GM20431 (cell line): ENCODE measurements around the gene NHLRC4.

ENCODE experiments used
- in situ Hi-C: fragments of 300-500 bp; cut with MseI, MboI; formaldehyde crosslinking; loops from one replicate; pipeline ENCODE4 v1.15.0; 2020; ENCODE audit warnings: low sequenced_read_pairs; ENCODE audit not compliant: unreplicated experiment

Gene NHLRC4, protein sequence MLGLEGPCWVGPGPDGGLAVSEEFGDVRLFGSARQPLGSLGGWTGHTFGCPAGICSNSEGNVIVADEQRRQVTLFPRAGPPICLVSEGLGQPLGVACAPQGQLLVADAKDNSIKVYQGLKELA

DNA sequence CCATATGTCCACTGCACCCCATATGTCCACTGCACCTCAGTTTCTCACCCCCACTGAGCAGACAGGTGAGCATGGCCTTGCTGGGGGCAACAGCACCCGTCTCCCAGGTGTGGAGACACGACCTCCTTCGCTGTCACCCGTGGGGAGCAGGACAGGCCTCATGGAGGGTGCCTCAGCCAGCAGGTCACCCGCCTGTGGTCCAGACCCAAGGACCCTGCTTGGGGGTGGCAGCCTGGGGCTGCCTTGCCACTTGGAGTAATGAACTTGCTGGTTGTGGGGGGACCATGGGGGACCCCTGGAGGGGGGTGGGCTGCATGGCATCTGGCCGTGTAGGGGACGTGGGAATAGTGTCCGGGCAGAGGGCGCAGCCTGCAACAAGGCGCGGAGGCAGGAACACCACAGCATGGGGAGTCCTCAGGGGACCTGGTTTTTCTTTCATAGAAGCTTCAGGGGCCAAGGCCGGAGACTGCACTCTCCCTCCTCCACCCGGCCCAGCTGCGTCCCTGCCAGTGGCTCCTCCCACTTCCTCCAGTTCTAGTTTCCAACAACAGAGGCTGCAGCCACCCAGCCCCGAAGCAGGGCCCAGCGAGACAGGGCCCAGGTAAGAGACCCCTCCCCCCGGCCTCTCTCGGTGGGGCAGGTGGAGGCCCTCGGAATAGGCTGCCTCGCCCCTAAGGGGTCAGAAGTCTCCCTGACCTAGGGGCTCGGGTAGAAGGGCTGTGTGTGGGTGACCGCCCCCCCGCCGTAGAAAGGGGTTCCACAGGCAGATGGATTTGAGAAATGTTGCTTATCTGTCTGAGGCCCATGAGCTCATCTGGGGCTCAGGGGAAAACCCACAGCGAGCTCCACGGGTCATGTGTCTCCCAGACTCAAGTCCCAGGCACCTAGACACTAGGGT lies at the start of gene NHLRC4:
TSS of gene NHLRC4 (plus strand) at position 531 of the 898 bp plus-strand sequence. CDS start 1,043 bp downstream, outside the sequence.
- in situ Hi-C loops, result no loop called here

DNA sequence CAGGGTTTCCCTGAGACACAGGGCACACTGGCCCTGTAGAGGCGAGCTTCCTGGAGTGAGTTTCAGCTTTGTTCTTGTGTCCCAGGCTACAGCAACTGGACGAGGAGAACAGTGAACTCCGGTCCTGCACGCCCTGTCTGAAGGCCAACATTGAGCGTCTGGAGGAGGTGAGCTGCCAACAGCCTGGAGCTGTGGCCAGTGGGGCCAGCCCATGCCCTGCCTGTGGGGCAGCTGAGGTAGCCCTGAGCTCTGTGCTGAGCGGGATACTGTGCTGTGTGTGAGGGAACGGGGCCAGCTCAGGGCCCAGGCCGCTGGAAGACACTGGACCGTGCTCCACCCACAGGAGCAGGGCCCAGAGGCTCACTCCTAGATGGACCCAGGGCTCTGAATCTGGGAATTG lies 47.9 kb upstream of the NHLRC4 start:
- in situ Hi-C loops, result no loop called here

DNA sequence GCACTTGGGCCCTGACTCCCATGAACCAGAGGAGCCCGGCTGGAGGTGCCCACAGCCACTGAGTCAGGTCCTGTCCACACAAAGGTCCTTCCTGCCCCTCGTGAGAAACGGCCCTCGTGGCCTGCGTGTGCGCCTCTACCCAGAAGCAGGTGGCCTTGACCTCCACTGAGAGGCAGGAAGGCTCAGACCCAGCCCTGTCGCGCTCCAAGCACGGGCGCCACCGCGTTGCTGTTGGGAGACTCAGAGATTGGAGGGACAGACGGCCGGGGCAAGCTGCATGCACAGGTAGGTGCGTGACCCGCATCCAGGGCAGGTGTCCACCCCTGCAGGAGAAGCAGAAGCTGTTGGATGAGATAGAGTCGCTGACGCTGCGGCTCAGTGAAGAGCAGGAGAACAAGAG lies 47.4 kb upstream of the NHLRC4 start:
- in situ Hi-C loops, result no loop called here

DNA sequence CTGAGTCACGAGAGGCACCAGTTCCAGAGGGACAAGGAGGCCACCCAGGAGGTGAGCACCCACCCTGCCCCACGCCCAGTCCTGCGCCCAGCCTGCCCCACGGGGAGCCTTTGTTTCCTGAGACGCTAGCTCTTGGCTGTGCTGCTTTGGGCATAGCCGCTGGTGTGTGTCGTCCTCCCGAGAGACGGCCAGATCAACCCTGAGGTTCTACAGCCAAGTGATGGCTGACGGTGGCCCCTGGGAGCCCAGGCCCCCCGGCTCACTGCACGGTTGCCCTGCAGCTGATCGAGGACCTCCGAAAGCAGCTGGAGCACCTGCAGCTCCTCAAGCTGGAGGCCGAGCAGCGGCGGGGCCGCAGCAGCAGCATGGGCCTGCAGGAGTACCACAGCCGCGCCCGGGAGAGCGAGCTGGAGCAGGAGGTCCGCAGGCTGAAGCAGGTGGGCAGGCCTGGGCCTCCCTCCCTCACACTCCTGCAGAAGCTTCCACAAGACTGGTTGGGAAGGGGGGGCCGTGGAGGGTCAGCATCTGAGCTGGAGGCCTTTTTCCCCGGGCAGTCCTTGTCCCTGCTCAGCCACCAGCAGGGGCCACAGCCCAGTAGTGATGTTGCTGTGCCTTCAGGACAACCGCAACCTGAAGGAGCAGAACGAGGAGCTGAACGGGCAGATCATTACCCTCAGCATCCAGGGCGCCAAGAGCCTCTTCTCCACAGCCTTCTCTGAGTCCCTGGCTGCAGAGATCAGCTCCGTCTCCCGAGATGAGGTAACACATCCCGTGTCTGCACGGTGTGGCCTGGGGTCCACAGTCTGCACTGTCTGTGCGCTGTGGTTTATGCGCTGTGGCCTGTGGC lies 46.7 kb upstream of the NHLRC4 start:
- in situ Hi-C loops, result no loop called here

DNA sequence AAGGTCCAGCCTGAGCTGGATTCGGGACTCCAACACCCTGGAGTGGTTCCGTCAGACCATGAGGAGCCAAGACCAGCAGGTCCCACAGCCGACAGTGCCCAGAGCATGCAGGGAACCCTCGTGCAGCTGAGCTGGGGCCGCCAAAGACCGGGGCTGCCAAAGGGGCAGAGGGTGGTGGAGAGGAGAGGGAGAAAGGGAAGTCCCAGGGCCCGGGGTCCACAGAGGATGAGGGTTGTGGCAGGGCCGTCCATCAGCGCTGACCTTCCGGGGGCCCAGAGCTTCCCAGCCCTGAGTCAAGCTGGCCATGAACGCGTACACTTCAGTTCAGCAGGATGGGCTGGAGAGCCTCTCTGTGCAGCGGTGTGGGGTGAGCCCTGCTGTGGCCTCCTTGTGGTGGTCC lies 46.0 kb upstream of the NHLRC4 start:
- in situ Hi-C loops, result no loop called here

DNA sequence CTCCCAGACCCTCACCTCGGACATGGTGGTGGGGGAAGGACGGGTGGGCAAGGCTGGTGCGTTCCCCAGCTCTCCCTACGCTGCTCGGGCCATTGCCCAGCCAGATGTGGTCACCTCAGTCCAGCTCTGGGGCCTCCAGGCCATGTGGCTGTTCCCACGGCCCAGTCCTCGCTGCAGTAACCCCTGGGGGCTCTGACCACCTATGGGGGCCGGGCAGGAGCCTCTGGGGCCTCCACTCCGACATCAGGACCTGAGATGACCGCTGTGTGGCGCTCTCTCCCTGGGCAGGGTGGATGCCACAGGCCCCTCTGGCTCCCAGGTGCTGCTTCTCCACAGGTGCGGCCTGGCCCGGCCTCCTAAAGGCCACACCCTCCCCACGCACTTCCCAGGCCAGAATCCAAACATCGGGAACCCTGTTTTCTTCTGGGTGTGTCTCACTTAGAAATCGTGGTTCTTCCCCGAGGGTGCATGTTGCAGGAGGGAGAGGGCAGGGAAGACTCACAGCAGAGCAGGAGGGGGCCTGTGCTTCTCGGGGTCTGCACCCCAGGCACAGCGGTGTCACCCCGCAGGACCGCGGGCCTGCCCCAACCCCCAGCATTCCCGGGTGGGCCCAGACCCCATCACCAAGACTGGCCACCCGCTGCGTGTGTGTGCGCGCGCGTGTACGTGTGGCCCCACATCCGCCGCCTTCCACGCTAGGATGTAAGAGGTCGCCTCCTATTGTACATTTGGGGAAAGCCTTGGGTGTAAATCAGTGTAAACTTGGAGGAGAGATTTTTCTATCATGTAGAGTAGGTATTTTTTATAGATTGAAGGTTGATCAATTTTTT lies 45.2 kb upstream of the NHLRC4 start:
- in situ Hi-C loops, result no loop called here

DNA sequence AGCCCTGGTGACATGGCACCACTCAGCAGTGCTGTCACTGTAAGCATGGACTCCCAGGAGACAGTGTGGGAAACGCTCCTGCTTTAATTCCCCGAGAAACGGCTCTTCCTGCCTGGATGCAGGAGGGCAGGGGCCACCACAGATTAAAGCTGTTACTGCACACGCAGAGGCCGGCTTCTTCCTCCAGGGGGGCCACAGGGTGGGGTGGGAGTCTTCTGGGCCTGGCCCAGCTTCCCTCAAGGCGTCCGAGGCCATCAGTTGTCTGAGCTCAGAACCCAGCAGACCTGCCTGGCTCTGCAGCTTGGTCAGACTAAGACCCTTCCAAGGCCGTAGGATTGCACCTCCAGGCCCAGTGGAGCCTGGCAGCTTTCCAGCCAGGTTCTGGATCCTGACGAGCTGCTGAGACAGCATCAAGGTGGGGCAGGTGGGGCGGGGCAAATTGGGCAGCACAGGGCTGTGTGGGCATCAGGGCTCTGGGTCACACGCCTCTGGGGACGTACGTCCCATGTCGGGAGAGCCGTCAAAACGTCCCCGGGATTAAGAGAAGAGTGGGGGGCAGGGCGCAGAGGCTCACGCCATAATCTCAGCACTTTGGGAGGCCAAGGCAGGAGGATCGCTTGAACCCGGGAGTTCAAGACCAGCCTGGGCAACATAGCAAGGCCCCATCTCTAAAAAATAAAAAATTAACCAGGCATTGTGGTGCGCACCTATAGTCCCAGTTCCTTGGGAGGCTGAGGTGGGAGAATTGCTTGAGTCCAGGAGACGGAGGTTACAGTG lies 44.3 kb upstream of the NHLRC4 start:
- in situ Hi-C loops, result no loop called here

DNA sequence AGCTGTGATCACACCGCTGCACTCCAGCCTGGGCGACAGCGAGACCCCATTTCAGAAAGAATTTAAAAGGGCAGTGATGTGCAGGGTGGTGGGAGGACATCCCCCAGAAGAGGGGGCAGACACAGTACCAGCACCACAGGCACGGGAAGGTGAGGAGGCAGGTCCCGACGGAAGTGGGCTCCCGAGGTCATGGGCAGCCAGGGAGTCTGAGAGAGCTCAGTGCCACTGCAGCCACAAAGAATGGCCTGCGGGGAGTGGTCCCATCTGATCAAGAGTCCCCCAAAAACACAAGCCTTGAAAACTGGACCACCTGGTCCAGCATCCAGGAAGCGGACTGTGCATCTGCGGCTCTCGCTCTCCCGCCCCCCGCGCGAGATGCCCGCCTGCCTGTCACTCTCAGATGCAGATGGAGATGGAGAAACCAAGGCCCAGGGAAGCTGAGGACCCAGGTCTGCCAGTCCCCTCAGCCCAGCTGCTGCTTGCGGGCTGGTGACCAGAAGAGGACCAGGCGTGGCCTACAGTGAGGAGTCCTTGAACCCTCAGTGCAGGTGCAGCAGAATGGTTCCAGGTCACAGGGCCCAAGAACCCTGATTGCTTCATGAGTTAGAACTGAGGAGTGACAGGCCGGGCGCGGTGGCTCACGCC lies 43.6 kb upstream of the NHLRC4 start:
- in situ Hi-C loops, result no loop called here

DNA sequence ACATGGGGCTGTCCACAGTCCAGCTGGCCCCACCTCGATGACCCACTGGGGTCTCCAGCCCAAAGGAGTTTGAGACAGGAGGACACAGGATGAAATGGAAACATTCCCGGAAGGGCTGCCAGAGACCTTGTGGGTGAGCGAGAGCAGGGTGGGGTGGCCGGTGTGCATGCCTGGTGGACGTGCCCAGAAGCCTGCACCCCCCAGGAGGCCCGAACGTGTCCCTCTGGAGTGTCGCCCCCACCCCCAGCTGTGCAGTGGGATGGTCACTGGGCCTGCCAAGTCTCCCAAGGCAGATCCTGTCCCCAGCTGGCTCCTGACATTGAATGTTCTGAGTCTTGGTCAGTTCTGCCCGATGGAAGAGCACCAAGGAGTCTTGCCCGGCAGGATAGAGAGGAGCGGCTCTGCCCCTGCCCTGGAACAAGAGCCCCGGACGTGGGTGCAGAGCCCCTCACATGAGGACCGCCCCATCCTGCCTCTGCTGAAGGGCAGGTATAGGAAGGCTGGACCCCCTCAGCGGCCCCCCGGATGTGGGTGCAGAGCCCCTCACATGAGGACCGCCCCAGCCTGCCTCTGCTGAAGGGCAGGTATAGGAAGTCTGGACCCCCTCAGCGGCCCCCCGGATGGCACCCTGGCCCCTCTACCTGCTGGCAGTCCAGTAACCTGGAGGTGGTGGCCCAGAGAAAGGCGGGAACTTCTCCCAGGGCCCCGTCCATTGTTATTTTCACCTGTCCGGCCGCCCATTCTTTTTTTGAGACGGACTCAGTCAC lies 42.3 kb upstream of the NHLRC4 start:
- in situ Hi-C loops, result no loop called here

DNA sequence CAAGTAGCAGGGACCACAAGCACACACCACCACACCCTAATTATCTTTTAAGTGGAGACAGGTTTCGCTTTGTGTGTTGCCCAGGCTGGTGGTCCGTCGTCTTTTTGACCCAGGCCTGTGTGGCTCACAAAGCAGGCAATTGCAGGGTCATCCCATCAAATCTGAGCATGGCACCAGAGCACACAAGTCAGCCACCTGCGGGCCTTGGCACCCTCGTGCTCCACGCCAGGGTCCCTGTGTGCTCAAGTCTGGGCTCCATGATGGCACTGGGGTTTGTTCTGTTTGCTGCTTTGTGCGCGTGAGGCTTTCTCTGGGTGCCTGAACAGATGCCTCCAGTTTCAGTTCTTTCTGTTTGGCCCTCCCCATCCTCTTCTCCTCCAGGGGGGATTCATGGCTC lies 41.7 kb upstream of the NHLRC4 start:
- in situ Hi-C loops, result no loop called here

DNA sequence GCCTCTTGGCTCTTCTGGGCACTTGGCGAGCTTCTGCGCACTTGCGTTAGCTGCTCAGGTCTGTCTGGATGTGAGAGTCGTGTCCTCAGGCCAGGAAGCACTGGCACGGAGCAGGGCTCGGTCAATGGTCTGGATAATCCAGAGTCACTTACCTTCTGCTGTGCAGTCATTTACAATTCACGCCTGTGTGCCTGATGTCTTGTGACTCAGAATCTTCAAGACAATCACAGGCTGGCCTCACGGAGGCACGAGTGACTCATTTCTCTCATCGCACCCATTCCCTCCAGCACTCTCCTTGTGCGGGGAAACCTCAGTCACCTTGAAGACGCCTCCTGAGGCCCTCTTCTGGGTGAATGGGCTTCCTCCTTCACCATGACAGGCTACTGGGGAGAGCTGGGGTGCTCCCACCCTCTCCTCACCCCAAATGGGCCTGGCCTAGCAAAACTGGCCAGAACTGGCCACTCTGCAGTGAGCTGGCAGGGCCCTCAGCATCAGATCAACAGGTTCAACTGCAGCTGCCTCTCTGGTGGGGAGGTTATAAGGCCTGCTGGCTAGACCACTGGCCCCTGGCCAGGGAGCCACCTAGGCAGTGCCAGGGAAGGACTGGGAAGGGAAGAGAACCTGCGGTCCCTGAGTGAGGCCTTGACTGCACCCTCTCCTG lies 41.2 kb upstream of the NHLRC4 start:
- in situ Hi-C loops, result no loop called here

DNA sequence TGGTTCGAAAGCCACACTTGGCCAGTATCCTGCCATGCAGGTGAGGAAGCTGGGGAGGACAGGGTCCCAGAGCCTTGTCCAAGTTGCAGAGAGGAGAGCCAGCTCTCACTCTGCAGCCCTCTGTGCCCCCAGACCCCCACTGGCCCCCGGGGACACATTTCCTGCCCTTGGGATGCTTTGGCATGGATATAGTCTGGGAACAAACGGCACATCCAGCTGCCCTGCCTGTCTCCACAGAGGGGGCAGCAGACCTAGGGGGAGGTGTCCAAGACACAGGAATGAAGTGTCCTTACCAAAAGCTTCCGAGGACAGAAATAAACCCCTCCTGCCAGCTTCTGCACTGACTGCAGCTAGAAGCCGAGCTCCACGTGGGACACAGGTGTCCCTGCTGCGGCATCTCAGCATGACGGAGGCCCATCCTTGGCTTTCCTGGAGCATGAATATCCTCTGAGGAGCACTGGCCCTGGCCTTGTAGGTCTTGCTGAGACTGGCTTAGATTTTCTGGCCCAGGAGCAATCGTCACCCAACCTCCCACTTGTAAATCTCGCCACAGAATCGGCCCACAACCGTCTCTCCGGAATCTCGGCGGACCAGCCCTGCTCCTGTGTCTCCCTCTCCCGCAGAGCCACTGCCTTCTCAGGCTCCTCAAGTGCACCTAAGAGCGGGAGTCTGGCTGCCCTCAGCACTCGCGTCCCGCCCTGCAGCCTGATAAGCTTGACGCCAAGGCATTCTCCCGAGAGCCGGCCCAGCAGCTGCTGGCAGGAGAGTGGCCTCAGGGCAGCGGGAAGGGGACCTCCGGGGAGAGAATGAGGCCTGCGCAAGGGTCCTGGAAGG lies 40.4 kb upstream of the NHLRC4 start:
- in situ Hi-C loops, result no loop called here

DNA sequence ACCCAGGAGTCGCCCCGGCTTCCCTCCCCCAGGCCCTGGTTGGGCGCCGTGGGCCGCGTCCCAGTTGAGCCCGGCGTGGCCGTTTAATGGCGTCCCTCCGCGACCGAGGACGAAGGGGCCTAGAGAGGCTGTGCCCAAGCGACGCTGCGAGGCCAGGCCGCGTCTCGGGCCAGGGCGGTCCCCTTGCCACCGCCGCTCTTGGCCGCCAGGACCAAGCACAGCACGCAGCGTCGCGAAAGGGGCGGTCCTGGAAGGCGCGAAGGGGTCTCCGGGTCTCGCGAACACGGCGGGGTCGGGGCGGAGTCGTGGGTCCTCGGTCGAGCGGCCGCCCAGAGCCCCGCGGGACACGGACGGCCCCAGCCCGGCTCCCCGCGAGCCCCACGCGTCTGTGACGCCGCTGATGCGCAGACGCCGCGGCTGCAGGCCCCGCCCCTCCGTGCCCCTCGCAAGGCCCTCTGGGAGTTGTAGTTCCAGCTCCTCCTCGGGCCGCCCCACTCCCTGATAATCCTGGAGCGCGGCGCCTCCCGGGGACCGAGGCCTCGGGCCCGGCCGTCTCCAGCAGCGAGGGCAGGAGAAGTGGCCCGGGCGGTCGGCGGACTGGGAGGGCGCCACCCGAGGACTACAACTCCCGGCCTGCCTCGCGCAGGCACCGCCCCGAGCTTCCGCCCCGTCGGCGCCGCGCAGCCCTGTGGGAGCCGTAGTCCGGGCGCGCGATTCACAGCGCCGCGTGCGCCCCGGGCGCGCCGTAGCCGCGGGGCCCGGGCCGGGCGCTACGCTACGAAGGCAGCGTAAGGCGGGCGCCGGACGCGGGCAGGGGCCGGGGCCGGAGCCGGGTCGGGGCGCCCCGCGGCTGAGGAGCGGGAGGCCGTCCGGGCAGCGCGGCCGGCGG lies 39.5 kb upstream of the NHLRC4 start, which contains the start of gene CAPN15:
TSS of gene CAPN15 (plus strand) at position 698 of the 889 bp plus-strand sequence. CDS start 19,127 bp downstream, outside the sequence.
- in situ Hi-C loops, result no loop called here

DNA sequence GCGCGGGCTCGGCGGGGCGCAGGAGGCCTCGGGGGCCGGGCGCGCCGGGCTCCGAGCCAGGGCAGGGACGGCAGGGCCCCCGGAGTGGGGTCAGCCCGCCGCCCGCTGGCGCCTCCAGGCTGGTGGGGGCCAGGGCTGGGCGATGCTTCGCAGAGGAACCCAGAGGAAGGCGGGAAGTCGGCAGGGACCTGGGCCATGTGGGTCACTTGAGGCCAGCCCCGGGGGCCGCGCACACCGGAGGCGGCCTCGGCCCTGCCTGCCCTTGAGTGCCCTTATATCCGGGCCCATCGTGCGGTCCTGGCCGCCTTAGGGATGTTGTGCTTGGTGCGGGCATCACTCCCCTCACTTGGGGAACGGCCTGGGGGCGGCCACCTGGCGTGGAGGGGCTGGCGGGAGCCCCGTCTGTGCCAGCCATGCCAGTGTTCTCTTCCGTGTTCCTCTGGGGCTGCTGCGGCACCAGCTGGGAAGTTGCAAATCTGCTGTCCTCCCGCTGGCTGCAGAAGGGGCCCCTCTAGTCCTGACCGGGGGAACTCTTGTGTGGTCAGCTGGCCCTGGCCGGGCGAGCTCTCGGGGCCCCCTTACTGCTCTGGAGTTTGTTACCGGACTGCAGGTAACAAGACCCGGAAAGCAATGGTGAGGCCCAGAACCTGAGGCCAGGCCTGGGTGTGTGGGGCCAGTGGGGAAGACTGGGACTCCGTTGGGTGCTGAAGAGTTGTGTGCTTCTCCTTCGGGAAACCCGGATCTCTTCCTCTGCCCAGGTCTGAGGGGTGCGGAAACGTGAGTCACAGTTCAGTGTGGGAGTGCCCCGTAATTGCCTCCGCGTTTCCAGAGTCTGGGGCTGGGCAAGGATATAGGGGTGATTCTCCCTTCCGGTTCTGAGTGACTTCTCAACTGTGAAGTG lies 38.4 kb upstream of the NHLRC4 start:
- in situ Hi-C loops, result no loop called here
